Measurements from ENCODE around the gene GASK1A.
"Not testable (repeated sequence)": the region's sequence is repeated elsewhere in the genome, so short reads cannot be mapped to it uniquely, and the experiment has no call there.

Gene GASK1A

DNA sequence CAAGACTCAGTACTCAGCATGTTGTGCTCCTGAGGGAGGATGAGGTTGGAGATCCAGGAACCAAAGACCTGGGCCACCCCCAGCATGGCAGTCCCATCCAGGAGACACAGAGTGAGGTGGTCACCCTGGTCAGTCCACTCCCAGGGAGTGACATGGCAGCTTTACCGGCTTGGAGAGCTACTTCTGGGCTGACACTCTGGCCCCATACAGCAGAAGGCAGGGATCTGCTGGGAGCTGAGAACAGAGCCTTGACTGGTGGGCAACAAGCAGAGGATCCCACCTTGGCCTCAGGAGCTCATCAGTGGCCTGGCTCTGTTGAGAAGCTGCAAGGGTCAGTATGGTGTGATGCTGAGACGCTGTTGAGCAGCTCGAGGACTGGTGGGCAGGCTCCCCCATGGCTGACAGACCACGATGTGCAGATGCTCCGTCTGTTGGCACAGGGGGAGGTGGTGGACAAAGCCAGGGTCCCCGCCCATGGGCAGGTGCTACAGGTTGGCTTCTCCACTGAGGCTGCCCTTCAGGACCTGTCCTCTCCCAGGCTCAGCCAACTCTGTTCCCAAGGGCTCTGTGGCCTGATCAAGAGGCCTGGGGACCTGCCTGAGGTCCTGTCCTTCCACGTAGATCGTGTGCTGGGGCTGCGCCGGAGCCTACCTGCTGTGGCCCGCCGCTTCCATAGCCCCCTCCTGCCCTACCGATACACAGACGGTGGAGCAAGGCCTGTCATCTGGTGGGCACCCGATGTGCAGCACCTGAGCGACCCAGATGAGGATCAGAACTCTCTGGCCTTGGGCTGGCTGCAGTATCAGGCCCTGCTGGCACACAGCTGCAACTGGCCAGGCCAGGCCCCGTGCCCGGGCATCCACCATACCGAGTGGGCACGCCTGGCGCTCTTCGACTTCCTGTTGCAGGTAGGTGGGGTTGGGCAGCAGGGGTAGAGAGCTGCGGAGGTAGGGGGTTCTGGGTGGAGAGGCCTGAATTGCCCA, 53.8 kb downstream of the GASK1A start:
- DNase-seq: no peak

DNA sequence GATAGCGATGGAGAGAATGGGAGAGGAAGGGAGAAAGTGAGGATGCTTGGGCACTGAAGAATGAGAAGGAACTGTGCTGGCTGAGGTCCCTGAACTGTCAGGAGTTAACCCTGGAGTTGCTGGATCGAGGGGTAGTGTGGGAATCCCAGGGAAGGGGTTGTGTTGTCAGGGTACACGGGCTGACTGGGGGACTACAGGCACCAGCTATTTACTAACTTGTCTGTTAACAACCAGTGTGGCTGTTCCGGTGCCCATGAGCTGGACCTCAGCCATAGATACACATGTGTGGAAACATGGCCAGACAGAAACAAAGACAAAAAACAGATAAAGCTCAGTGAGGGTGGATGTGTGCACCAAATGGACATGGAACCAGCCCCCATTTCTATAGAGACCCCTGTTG, 55.1 kb downstream of the GASK1A start:
- DNase-seq: no peak

GRCh38 chr3:43034911-43035310, 55.8 kb downstream of the GASK1A start:
- DNase-seq: no peak

- DNase-seq: no peak
Observed at GRCh38 chr3:43035801-43036365, 56.8 kb downstream of the GASK1A start.

DNA sequence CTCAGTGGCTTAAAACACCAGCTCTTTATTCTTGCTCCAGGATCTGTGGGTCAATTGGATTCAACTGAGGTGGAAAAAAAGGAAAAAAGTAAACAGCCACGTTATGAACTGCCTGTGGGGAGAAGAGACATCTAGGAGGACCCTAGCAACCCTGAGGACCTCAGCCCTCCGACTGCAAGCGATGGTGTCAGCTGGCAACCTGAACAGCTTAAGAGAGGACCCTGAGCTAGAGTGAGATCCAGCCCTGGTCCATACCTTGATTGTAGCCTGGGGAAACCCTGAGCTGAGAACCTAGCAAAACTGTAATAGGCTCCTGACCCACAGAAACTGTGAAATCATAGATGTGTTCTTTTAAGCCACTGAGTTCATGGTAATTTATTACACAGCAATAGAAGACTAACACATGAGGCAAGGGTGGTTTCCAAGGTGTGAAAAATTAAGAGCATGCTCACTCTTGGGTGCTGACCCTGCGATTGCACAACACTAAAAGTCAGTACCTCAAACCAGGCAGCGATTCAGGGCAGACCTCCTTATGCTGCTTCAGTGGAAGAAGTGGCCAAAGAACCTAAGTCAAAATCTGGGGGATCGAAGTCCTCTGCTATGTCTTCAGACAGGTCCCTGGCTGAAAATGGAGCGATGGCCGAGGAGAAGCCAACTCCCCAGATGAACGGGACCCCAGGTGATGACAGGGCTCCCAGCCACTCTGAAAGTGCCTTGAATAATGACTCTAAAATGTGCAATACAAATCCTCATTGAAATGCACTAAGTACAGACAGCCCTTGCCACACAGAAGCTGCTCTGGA, 57.7 kb downstream of the GASK1A start:
- DNase-seq: peak; percentile 36

DNA sequence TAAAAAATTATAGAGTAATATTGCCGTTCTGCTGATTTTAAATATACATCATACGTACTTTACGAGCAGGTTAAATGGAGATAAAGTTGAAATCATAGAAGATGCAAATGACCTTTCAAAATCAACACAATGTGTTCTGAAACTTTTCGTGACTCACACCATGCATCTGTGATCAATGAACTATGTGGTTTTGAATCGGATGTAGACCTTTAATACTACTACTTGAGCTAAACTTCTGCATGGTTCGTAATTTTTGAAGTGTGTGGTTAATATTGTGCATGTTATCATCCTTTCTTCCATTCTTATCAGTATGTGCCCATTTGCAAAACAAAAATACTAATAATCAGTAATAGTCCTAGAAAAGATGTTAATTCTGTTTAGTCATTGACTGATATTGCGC, 58.9 kb downstream of the GASK1A start:
- DNase-seq: peak; percentile 10

DNA sequence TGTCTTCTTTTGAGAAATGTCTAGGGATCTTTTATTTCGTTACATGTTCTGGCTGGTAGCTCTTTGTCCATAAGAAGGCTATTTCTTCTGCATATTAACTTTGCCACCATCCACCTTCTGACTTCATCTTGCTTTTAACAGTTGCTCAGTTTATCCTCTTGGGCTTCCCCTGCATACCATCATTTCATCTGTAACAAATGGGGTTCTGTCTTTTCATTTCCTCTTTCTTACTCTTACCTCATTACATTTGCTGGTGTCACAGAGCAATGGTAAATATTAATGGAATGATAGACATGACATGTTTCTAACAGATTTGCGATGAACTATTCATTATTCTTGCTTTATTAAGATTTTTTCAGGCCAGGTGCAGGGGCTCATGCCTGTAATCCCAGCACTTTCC, 62.4 kb downstream of the GASK1A start:
- DNase-seq: no peak

- no peak for DNase-seq
Observed at GRCh38 chr3:43043071-43043766, 64.1 kb downstream of the GASK1A start.

DNA sequence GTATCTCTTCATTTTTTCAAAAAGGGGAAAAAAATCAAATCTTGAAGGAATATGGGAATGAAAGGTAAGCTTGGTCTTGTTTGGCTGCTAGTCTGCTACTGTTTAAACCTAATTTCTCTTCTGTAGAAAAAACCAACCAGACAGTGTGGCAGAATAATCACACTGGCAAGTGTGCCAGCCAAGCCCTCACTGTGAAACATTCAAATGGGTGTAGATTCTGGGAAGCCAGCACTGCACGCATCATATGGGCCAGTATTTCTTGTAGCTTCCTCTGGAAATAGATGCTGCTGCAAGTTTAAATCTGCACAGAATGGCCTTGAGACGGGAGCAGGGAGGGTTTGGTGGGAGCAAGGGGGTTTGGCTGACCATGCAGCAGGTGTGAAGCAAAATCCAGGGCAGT, 64.7 kb downstream of the GASK1A start:
- DNase-seq: no peak

GRCh38 chr3:43045079-43045478, 66.0 kb downstream of the GASK1A start:
- DNase-seq: not testable (repeated sequence)

DNA sequence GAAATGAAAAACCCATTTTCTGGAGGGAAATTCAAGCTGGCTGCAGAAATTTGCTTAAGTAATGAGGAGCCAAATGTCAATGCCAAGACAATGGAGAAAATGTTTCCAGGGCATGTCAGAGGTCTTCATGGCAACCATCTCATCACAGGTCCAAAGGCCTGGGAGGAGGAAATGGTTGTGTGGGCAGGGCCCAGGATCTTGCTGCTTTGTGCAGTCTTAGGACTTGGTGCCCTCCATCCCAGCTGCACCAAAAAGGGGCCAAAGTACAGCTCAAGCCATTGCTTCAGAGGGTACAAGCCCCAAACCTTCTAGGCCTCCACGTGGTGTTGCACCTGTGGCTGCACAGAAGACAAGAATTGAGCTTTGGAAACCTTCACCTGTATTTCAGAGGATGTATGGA, 67.5 kb downstream of the GASK1A start:
- no peak for DNase-seq

DNA sequence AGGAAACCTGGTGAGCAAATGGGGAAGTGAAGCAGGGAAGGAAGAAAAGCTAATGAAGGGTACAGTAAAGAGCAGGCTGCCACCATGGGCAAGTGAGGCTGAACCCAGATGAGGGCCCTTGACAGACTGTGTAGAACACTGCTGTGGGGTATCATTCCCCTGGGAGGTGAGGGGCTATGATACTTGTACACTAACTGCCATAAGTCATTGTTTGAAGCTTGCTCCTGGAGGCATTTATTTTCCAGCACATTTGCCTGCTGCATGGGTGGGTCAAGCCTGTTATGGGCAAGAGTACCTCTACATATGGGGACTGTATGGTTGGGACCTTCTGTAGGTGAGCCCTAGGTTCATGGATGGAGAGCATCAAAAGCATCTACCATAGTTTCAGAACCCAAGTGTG, 69.4 kb downstream of the GASK1A start:
- no peak for DNase-seq

GRCh38 chr3:43053291-43053690, 74.2 kb downstream of the GASK1A start:
- no peak for DNase-seq

GRCh38 chr3:43054754-43055153, 75.6 kb downstream of the GASK1A start:
- DNase-seq: no peak

GRCh38 chr3:43055393-43055792, 76.3 kb downstream of the GASK1A start:
- DNase-seq: no peak

DNA sequence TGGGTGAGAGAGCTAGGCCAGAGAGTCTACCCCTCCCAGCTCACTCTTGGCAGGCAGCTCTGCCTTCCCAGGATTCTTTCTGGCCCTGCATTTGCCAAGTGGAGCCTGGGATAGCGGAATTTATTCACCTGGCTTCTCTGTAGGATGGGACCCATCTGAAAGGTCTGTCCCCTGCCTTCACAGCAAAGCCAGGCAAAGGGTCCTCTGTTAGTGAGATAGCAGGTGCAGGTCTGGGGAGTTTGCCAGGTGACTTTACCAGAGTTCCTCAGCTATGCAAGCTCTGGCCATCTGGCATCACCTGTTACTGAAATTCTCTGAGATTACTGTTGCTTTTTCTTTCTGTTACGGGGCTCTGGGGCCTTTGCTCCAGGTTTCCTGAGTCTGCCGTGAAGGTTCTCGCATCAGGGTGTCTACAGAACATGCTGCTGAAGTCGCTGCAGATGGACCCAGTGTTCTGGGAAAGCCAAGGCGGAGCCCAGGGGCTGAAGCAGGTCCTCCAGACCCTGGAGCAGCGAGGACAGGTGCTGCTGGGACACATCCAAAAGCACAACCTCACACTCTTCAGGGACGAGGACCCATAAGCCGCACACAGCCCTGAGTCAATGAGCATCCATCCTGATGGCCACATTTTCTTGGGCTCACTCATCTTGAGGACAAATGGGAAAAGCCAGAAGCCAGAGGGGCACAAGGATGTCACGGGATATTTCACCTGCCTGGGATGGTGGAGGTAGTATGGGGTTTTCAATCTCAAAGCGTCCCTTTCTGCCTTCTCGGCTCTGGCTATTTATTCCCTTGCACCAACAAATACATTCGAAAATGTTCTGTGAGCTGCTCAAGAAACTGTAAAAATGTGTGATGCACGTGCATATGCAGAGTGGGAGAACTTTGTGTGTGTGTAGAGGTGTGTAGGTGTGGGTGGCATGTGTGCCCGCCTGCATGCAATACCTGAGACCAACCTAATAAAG, 77.0 kb downstream of the GASK1A start:
- no peak for DNase-seq

GRCh38 chr3:43059456-43059855, 80.3 kb downstream of the GASK1A start:
- DNase-seq: no peak

DNA sequence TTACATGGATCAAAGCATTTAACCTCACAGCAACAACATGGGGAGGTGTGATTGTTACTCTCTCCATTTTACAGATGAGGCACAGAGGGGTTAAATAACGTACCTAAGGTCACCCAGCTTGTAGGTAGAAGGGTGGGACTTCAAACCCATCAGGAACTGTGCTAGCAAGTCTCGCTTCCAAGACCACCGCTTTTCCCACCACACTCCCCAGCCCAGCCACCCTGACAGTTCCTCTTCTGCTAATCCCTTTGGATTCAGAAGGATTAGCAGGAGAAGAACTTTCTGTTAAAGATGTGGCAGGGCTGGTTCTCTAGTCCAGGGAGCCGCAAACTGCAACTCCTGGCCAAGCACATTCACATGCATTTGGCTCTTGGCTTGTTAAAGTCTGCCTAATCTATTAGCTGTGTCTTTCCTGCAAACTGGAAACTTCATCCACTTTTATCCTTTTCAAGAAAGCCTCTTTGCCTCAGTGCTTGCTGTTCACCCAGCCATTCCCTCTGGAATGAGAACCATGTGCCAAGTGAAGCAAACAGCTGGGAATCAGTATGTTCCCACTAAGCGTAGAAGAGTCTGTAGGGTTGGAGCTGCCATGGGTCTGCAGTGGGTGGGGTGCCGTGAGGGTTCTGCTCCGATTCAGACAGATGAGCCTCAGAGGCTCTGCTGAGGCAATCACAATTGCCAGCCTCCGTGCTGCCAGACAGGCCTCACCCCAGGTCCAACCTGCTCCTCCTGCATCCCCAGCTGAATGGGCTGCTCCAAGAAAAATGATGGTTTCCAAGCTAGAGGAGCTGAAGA, 82.2 kb downstream of the GASK1A start:
- DNase-seq: no peak

DNA sequence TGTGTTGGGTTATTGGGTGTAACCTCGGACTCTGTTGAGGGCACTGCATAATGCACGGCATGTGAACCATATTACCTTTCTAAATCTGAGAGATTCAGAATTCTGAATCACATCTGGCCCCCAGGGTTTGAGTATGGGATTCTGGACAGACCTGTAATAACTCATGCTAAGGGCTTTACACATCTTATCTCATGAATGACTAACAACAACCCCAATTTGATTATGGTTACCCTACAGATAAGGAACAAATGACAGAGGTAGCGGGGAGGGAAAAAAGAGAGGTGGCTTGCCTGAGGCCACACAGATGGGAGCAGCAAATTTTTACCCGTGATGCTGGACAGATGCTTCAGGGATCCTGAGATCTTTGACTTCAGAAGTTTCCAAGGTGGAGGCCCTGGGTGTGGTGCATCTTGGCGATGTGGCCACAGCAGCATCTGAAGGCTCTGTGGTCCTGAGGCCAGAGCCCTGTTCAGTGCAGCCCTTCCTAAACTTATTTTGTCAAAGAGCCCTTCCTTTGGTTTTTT, 83.0 kb downstream of the GASK1A start:
- no peak for DNase-seq

- DNase-seq: no peak
Observed at GRCh38 chr3:43062564-43063040, 83.5 kb downstream of the GASK1A start.
